ENCODE results near the gene CIAO3. TPM values are rescaled to one million over a fixed set of nuclear protein-coding genes. Genes with fewer than 3 reads are reported as not detected.

Gene CIAO3
- polyA plus RNA-seq, 1 donor (not counting 4 experiments of a cell fraction or from before 2014, with no cell fraction given): 24.9 TPM

GRCh38 chr16:721765-722540 is 18.8 kb downstream of the CIAO3 start:
- H3K9ac ChIP-seq (ENCODE audit: control insufficient read depth, extremely low read depth, insufficient read depth, low read length): no peak overlapping the region
- H3K9me3 ChIP-seq (ENCODE audit: control insufficient read depth, low read depth, low read length): no peaks in the 10 kb centered on the region
- peaks cover 3% of the 10 kb centered on the region for H4K20me1 ChIP-seq (ENCODE audit: control insufficient read depth, extremely low read depth, insufficient read depth, low read length)
- peak overlapping the region; percentile 76 for H3K4me2 ChIP-seq (ENCODE audit: control insufficient read depth, extremely low read depth, insufficient read depth, low read depth, low read length)
- H3K4me1 ChIP-seq (ENCODE audit: control insufficient read depth, extremely low read depth, insufficient read depth, low read length): peaks cover 15% of the 10 kb centered on the region
- H3K9me1 ChIP-seq (ENCODE audit: control insufficient read depth, extremely low read depth, insufficient read depth, low read length): peaks cover 2% of the 10 kb centered on the region
- dilution Hi-C loops (cut with MboI; ENCODE audit: extremely low pct_ligation_motif_present, low sequenced_read_pairs): no loop called here
- H2AFZ ChIP-seq (ENCODE audit: control insufficient read depth, low read length): no peak overlapping the region
- peaks cover under 1% of the 10 kb centered on the region for H3K79me2 ChIP-seq (ENCODE audit: control insufficient read depth, insufficient read depth, low read length)
- H3K4me3 ChIP-seq (ENCODE audit: control insufficient read depth in 2 of 3, extremely low read depth in 1 of 3, insufficient read depth in 2 of 3, low read depth in 1 of 3, low read length in 3 of 3): peak overlapping the region; percentile 51 to 83 (median 81)
- FAIRE-seq (no peak), DNase-seq (ENCODE audit: low read depth, low spot score) (no peak)
- no peak for TF ChIP-seq CTCF (optimal IDR thresholded peaks at IDR 0.05 in 1 of 3, IDR thresholded peaks at IDR 0.05 in 1 of 3, conservative IDR thresholded peaks at IDR 0.05 in 1 of 3; ENCODE audit: extremely low read depth in 1 of 3, insufficient read depth in 2 of 3, low read length in 3 of 3)
- no peak for TF ChIP-seq EZH2 (IDR thresholded peaks at IDR 0.05; ENCODE audit: low read length)
- no peak overlapping the region for H3K27ac ChIP-seq (ENCODE audit: control insufficient read depth, insufficient read depth, low read length)
- H3K27me3 ChIP-seq (ENCODE audit: control insufficient read depth, extremely low read depth, insufficient read depth, low read length): no peaks in the 10 kb centered on the region
- peaks cover 0 to 1% of the 10 kb centered on the region in 2 experiments for H3K36me3 ChIP-seq (ENCODE audit: control insufficient read depth in 2 of 2, extremely low read depth in 1 of 2, insufficient read depth in 2 of 2, low read length in 2 of 2)

GRCh38 chr16:720990-721764 is 19.6 kb downstream of the CIAO3 start, which contains the start of gene ANTKMT:
Gene ANTKMT (plus strand): TSS chr16:721146. CDS start chr16:721275, 129 bp downstream.
- H3K4me1 ChIP-seq (ENCODE audit: control insufficient read depth, extremely low read depth, insufficient read depth, low read length): peaks cover 15% of the 10 kb centered on the region
- peak within 1 kb of the TSS; percentile 66 for H3K27ac ChIP-seq (ENCODE audit: control insufficient read depth, insufficient read depth, low read length)
- H3K9me3 ChIP-seq (ENCODE audit: control insufficient read depth, low read depth, low read length): no peaks in the 10 kb centered on the region
- H3K9ac ChIP-seq (ENCODE audit: control insufficient read depth, extremely low read depth, insufficient read depth, low read length): peak within 1 kb of the TSS; percentile 79
- dilution Hi-C loops (cut with MboI; ENCODE audit: extremely low pct_ligation_motif_present, low sequenced_read_pairs): no loop called here
- peak within 1 kb of the TSS; percentile 76 for H3K4me2 ChIP-seq (ENCODE audit: control insufficient read depth, extremely low read depth, insufficient read depth, low read depth, low read length)
- H3K79me2 ChIP-seq (ENCODE audit: control insufficient read depth, insufficient read depth, low read length): peaks cover 7% of the 10 kb centered on the region
- no peak for DNase-seq (ENCODE audit: low read depth, low spot score)
- H3K9me1 ChIP-seq (ENCODE audit: control insufficient read depth, extremely low read depth, insufficient read depth, low read length): peaks cover 2% of the 10 kb centered on the region
- peaks cover 0 to 1% of the 10 kb centered on the region in 2 experiments for H3K36me3 ChIP-seq (ENCODE audit: control insufficient read depth in 2 of 2, extremely low read depth in 1 of 2, insufficient read depth in 2 of 2, low read length in 2 of 2)
- no peak for FAIRE-seq
- H3K27me3 ChIP-seq (ENCODE audit: control insufficient read depth, extremely low read depth, insufficient read depth, low read length): no peaks in the 10 kb centered on the region
- H3K4me3 ChIP-seq (ENCODE audit: control insufficient read depth in 2 of 3, extremely low read depth in 1 of 3, insufficient read depth in 2 of 3, low read depth in 1 of 3, low read length in 3 of 3): peak within 1 kb of the TSS; percentile 60 to 83 (median 81)
- TF ChIP-seq CTCF (optimal IDR thresholded peaks at IDR 0.05 in 1 of 3, IDR thresholded peaks at IDR 0.05 in 1 of 3, conservative IDR thresholded peaks at IDR 0.05 in 1 of 3; ENCODE audit: extremely low read depth in 1 of 3, insufficient read depth in 2 of 3, low read length in 3 of 3) (no peak), EZH2 (IDR thresholded peaks at IDR 0.05; ENCODE audit: low read length) (no peak)
- peak within 1 kb of the TSS; percentile 73 for H2AFZ ChIP-seq (ENCODE audit: control insufficient read depth, low read length)
- peaks cover 5% of the 10 kb centered on the region for H4K20me1 ChIP-seq (ENCODE audit: control insufficient read depth, extremely low read depth, insufficient read depth, low read length)
